Fibroblast of mammary gland (primary cell): ENCODE data around the gene GPR155.
"Not testable (repeated sequence)": the region's sequence is repeated elsewhere in the genome, so short reads cannot be mapped to it uniquely, and the experiment has no call there.

Experiments used
- DNase-seq: peaks from one replicate; pipeline ENCODE4 v3.0.0-alpha.2; 2010; ENCODE audit warnings: low read depth
- H3K4me3 ChIP-seq: 2 replicates; pipeline ENCODE4 v1.5.1; 2011; ENCODE audit warnings: low read depth, mild to moderate bottlenecking, low read length, moderate library complexity; ENCODE audit not compliant: control insufficient read depth
- CTCF ChIP-seq: conservative IDR thresholded peaks from 2 replicates; pipeline ENCODE4 v1.5.1; 2011; ENCODE audit warnings: low read depth, low read length, inconsistent platforms; ENCODE audit not compliant: control insufficient read depth, insufficient read depth

Gene GPR155

GRCh38 chr2:174395284-174395968 lies 91.4 kb downstream of the GPR155 start, which contains the start of gene SCRN3:
Gene SCRN3 (plus strand): TSS chr2:174395730. CDS start chr2:174398284, 2,554 bp downstream.
- no peak for TF ChIP-seq CTCF
- H3K4me3 ChIP-seq, result peak within 1 kb of the TSS; percentile 80
- DNase-seq, result peak; percentile 73

- no peak for TF ChIP-seq CTCF
- DNase-seq, result no peak
Measured at GRCh38 chr2:174392706-174393105, 94.1 kb downstream of the GPR155 start.

GRCh38 chr2:174390303-174390702 lies 96.5 kb downstream of the GPR155 start:
- not testable (repeated sequence) for H3K4me3 ChIP-seq, DNase-seq

More at GRCh38 chr2:174392706-174393105, 94.1 kb downstream of the GPR155 start:
- no peak overlapping the region for H3K4me3 ChIP-seq

GRCh38 chr2:174389542-174389941 lies 97.3 kb downstream of the GPR155 start:
- no peak for DNase-seq
- H3K4me3 ChIP-seq, result no peak overlapping the region
- no peak for TF ChIP-seq CTCF

- DNase-seq, result not testable (repeated sequence)
Measured at GRCh38 chr2:174388706-174389105, 98.1 kb downstream of the GPR155 start.

GRCh38 chr2:174385201-174385600 lies 101.6 kb downstream of the GPR155 start:
- no peak for DNase-seq
- H3K4me3 ChIP-seq, result no peak overlapping the region
- TF ChIP-seq CTCF, result no peak

More at GRCh38 chr2:174388706-174389105, 98.1 kb downstream of the GPR155 start:
- not testable (repeated sequence) for H3K4me3 ChIP-seq

- no peak for TF ChIP-seq CTCF
- no peak for DNase-seq
- no peak overlapping the region for H3K4me3 ChIP-seq
Measured at GRCh38 chr2:174383796-174384195, 103.0 kb downstream of the GPR155 start.
